GM18951 (cell line): ENCODE data around the gene ARHGEF19.

Source experiments
- POLR2A ChIP-seq: IDR thresholded peaks from 4 replicates; pipeline ENCODE4 v1.6.1; 2011; ENCODE audit warnings: mild to moderate bottlenecking; ENCODE audit not compliant: insufficient read length, insufficient read depth; ENCODE audit errors: extremely low read depth
- in situ Hi-C: fragments of 300-500 bp; cut with MboI; formaldehyde crosslinking; loops from one replicate; pipeline ENCODE4 v1.12.0; 2022; ENCODE audit warnings: low sequenced_read_pairs, mixed read lengths, inconsistent platforms; ENCODE audit not compliant: unreplicated experiment

Gene ARHGEF19

DNA sequence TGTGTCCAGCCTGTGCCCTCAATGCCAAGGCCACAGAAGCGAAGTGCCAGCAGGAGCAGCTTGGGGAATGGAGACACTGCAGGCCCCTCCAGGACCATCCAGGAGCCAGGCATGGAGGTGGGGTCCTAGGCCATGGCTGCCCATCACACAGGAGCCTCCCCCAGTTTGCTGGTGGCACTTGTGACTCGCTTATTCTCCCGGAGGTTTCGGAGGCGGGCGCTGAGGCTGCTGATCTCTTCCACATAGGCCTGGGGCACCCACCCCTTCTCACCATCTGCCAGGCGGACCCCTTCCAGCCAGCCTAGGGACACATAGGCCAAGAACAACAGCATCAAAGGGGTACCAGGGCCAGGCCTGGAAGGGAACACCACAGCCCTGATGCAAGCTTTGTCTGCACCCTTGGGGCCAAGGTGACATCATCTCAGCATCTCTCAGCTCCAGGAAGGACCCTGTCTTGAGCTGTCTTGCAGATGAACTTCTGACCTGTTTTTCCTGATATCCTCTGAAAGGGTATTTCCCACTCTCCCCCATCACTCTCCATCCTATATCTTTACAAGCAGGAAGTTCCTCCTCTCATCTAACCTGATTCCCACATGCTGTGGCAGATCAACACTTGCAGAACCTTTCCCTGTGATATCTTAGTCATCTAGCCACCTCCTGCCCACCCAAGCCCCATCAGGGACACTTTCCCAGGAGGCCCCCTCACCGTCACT, 13.9 kb downstream of the ARHGEF19 start:
- no peak for TF ChIP-seq POLR2A
- in situ Hi-C loops = loop anchor here (10.0 to 25.0 kb wide), 2 partner anchors 104 to 386 kb away; partner anchors contain the start of gene UQCRHL

DNA sequence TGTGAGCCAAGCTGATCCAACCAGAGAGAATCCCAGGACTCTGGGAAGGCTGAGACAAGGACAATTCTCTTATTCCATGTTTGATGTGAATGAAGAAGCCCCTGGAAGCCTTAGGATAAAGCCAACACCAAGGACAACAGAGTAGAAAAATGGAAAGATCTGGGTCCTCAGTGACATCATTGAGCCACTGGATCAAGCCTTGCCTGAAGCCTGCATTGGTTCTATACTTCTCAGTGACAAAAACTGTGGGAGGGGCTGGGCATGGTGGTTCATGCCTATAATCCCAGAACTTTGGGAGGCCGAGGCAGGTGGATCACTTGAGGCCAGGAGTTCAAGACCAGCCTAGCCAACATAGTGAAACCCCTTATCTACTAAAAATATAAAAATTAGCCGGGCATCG, 15.6 kb downstream of the ARHGEF19 start:
- in situ Hi-C loops = loop anchor here (10.0 to 25.0 kb wide), 2 partner anchors 102 to 385 kb away; partner anchors contain the start of gene UQCRHL
- TF ChIP-seq POLR2A = no peak

DNA sequence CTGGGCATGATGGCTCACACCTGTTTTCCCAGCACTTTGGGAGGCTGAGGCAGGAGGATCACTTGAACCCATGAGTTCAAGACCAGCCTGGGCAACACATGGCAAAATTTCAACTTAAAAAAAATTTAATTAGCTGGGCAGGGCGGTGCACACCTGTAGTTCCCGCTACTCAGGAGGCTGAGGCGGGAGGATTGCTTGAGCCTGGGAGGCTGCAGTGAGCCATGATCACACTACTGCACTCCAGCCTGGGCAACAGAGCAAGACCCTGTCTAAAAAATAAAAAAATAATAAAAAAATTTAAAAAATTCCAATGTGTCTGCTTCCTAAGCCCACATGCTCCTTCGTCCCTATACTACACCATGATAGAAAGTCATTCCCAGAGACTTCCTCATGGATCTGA, 16.3 kb downstream of the ARHGEF19 start:
- in situ Hi-C loops = loop anchor here (10.0 to 25.0 kb wide), 2 partner anchors 101 to 384 kb away; partner anchors contain the start of gene UQCRHL

DNA sequence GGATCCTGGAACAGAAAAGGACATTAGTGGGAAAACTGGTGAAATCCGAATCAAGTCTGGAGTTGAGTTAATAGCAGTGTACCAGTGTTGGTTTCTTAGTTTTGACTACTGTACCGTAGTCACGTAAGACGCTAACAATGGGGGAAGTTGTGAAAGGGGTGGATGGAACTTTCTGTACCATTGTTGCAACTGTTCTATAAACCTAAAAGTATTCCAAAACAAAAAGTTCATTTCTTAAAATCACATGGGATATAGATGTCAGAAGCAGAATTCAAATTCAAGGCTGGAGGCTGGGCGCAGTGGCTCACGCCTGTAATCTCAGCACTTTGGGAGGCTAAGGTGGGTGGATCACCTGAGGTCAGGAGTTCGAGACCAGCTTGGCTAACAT, 16.9 kb downstream of the ARHGEF19 start:
- in situ Hi-C loops = loop anchor here (10.0 to 25.0 kb wide), 2 partner anchors 101 to 383 kb away; partner anchors contain the start of gene UQCRHL
- TF ChIP-seq POLR2A = no peak

DNA sequence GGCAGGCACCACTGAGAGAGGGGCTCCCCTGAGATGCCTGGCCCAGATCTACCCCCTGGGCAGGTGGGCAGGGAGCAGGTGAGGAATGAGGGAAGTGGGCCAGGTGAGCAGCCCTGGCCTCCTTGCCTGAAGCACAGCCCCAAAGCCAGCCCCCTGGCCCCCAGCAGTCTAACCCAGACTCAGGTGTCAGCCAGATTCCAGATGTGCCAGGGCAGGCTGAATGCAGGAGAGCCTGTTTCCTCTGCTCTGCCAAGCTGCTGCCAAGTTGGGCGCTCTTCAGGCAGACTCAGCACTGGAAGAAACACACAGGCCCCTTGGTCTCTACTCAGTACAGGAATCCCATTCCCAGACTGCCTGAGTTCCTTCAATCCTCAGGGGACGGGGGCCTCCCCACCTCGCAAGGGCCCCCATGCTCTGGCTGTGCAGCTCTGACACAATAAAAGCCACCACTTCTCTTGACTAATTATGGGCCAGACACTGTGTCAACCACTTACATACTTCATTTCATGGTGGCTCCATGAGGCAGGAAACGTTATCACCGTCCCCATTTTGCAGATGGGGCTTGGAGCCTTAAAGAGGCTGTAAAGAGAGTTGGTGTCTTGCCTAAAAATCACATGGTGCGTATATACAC, 20.4 kb downstream of the ARHGEF19 start:
- in situ Hi-C loops = loop anchor here (10.0 to 25.0 kb wide), 2 partner anchors 97 to 380 kb away; partner anchors contain the start of gene UQCRHL
- no peak for TF ChIP-seq POLR2A

DNA sequence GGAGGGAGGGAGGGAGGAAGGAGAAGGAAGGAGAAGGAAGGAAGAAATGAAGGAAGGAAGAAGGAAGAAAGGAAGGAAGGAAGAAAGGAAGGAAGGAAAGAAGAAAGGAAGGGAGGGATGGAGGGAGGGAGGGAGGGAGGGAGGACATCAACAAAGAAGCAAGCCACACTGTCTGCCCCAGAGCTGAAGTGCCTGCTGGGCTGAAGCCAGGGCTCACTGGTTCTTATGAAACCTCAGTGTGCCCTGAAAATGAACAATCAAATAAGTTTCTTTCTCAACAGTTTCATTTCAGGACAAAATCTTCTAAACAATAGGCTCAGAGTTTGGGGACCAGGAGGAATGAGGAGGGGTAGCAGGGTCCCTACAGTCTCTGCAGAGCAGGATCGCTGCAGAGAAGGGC, 21.1 kb downstream of the ARHGEF19 start:
- in situ Hi-C loops = loop anchor here (10.0 to 25.0 kb wide), 2 partner anchors 97 to 379 kb away; partner anchors contain the start of gene UQCRHL
- no peak for TF ChIP-seq POLR2A

DNA sequence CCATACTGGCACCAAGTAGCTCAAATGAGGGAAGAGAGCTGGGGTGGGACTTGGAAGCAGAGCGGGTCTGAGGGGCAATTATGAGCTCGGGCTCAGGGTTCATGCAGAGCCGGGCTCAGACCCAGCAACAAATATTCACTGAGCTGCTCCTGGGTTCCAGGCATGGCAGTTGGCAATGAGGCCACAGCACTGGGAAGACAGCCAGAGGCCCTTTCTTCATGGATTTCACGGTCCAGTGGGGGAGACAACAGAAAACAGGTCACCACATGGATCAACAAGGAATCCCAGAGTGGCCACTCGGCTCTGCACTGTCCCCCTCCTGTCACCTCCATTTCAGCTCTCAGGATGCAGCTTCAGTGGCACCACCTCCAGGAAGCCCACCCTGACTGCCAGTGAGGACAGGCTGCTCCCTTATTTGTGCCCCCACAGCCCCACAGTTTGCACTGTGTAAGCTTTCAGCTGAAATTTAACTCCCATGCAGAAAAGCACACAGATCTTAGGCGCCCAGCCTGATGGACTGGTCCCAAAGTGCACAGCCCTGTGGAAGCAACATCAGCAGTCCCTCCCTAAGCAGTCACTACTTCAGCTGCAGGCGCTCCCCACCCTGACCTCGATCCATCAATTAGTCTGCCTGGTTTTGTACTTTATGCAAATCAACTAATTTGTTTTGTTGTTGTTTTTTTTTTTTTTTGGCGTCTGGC, 22.4 kb downstream of the ARHGEF19 start:
- in situ Hi-C loops = loop anchor here (10.0 to 25.0 kb wide), 3 partner anchors 95 to 378 kb away; partner anchors contain the start of genes FAM131C and UQCRHL
- TF ChIP-seq POLR2A = no peak

- in situ Hi-C loops = loop anchor here (10.0 to 25.0 kb wide), 2 partner anchors 114 to 377 kb away; partner anchors contain the start of genes FAM131C and UQCRHL
Measured at GRCh38 chr1:16189003-16189402, 23.4 kb downstream of the ARHGEF19 start.

DNA sequence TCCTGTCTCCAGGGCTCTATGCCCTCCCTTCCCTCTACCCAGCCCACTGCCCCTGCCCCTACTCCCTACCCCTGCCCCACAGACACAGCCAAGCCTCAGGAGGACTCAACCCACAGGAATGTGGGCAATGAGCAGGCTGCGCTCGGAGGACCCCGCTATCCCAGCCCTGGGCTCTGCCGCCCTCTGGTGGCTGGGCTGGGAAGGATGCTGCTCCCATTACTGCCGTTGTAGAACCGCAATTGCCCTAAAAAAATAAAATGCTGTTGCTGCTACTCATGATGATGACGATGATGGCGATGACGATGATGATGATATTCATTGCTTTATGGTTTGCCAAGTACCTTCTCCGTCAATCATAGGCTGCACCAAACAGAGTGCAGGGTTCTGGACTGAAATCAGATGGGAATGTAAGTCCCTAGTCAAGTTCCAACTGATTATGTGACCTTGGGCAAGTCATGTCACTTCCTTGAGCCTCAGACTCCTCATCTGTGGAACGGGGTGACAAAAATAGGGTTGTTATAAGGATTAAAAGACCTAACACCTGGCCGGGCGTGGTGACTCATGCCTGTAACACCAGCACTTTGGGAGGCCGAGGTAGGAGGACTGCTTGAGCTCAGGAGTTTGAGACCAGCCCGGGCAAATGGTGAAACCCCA, 24.6 kb downstream of the ARHGEF19 start:
- no peak for TF ChIP-seq POLR2A
- in situ Hi-C loops = loop anchor here (10.0 to 25.0 kb wide), 2 partner anchors 113 to 376 kb away; partner anchors contain the start of genes FAM131C and UQCRHL

More at GRCh38 chr1:16189003-16189402, 23.4 kb downstream of the ARHGEF19 start:
- no peak for TF ChIP-seq POLR2A

GRCh38 chr1:16186655-16187235, 25.7 kb downstream of the ARHGEF19 start:
- in situ Hi-C loops = loop anchor here (10.0 to 25.0 kb wide), 2 partner anchors 112 to 374 kb away; partner anchors contain the start of genes FAM131C and UQCRHL
- no peak for TF ChIP-seq POLR2A

DNA sequence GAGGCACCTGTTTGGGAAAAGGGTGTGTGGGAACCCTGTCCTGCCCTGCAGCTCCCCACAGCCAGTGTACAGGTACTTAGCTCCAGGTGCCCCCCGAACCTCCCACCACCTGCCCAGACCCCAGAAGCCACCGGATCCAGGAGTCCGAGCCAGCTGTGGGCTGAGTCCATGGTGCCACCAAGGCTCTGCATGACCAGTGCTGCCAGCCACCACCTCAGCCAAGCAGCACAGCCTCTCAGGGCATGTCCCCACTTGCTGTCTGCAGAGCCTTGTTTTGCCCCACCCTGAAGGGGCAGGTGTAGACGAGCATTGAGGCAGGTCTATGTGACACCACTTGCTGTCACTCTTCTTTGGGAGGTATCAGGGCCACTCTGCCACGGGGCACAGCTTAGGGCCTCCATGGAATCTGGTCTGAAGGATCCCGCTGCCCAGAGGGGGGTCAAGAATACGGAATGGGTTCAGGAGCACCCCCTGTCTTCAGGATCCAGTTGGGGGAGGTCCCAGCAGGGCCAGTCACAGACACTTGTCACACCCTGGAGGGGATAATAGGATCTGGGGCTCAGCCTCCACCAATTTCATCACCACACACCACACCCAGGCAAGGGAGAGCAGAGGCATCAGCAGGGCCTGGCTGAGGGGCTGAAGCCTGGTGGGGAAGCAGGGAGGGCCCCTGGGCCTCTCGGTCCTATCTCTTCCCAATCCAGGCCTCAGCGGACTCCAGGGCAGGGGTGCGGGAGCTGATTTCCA, 27.7 kb downstream of the ARHGEF19 start:
- no peak for TF ChIP-seq POLR2A
- in situ Hi-C loops = loop anchor here (10.0 to 25.0 kb wide), 2 partner anchors 110 to 372 kb away; partner anchors contain the start of genes FAM131C and UQCRHL
